ENCODE results near the gene LCP1. TPM values are rescaled to one million over a fixed set of nuclear protein-coding genes. Genes with fewer than 3 reads are reported as not detected.

LCP1 gene
- polyA plus RNA-seq, 1 donor (not counting 4 experiments of a cell fraction or from before 2014, with no cell fraction given): 2.5 TPM

DNA sequence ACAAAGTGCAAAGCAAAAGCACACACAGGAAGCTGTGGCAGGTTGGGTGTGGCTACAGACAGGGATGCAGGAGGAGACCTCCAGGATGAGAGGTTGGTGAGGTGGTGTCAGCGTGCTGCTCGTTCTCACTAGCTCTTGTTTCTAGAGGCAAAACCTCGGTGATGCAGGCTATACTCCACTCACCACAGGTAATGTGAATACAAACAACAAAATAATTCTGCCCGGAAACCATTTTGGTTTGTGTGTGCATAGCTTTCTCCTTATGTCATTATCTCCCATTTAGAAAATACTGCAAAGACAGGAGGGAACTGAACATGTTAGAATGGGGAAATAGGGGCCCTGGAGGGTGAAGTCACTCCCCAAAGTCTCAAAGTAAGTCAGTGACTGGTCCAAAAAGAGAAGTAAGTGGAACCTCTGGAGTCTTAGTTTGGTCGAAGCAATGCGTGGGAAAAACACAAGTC, 9.4 kb downstream of the LCP1 start:
- H3K4me3 ChIP-seq (ENCODE audit: control insufficient read depth in 2 of 3, extremely low read depth in 1 of 3, insufficient read depth in 2 of 3, low read depth in 1 of 3, low read length in 3 of 3): no peak overlapping the region
- H3K36me3 ChIP-seq (ENCODE audit: control insufficient read depth in 2 of 2, extremely low read depth in 1 of 2, insufficient read depth in 2 of 2, low read length in 2 of 2): no peaks in the 10 kb centered on the region
- H3K9me3 ChIP-seq (ENCODE audit: control insufficient read depth, low read depth, low read length): no peaks in the 10 kb centered on the region
- H3K9ac ChIP-seq (ENCODE audit: control insufficient read depth, extremely low read depth, insufficient read depth, low read length): no peak overlapping the region
- no peaks in the 10 kb centered on the region for H3K79me2 ChIP-seq (ENCODE audit: control insufficient read depth, insufficient read depth, low read length)
- TF ChIP-seq, protein P1, sequence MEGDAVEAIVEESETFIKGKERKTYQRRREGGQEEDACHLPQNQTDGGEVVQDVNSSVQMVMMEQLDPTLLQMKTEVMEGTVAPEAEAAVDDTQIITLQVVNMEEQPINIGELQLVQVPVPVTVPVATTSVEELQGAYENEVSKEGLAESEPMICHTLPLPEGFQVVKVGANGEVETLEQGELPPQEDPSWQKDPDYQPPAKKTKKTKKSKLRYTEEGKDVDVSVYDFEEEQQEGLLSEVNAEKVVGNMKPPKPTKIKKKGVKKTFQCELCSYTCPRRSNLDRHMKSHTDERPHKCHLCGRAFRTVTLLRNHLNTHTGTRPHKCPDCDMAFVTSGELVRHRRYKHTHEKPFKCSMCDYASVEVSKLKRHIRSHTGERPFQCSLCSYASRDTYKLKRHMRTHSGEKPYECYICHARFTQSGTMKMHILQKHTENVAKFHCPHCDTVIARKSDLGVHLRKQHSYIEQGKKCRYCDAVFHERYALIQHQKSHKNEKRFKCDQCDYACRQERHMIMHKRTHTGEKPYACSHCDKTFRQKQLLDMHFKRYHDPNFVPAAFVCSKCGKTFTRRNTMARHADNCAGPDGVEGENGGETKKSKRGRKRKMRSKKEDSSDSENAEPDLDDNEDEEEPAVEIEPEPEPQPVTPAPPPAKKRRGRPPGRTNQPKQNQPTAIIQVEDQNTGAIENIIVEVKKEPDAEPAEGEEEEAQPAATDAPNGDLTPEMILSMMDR (optimal IDR thresholded peaks at IDR 0.05 in 1 of 3, IDR thresholded peaks at IDR 0.05 in 1 of 3, conservative IDR thresholded peaks at IDR 0.05 in 1 of 3; ENCODE audit: extremely low read depth in 1 of 3, insufficient read depth in 2 of 3, low read length in 3 of 3): no peak
- TF ChIP-seq EZH2 (IDR thresholded peaks at IDR 0.05; ENCODE audit: low read length): no peak
- H3K27me3 ChIP-seq (ENCODE audit: control insufficient read depth, extremely low read depth, insufficient read depth, low read length): peaks cover 5% of the 10 kb centered on the region
- no peaks in the 10 kb centered on the region for H3K4me1 ChIP-seq (ENCODE audit: control insufficient read depth, extremely low read depth, insufficient read depth, low read length)
- dilution Hi-C loops (cut with MboI; ENCODE audit: extremely low pct_ligation_motif_present, low sequenced_read_pairs): no loop called here
- no peak overlapping the region for H2AFZ ChIP-seq (ENCODE audit: control insufficient read depth, low read length)
- H4K20me1 ChIP-seq (ENCODE audit: control insufficient read depth, extremely low read depth, insufficient read depth, low read length): no peaks in the 10 kb centered on the region
- no peaks in the 10 kb centered on the region for H3K9me1 ChIP-seq (ENCODE audit: control insufficient read depth, extremely low read depth, insufficient read depth, low read length)
- no peak for FAIRE-seq
- no peak overlapping the region for H3K4me2 ChIP-seq (ENCODE audit: control insufficient read depth, extremely low read depth, insufficient read depth, low read depth, low read length)
- H3K27ac ChIP-seq (ENCODE audit: control insufficient read depth, insufficient read depth, low read length): no peak overlapping the region
- DNase-seq (ENCODE audit: low read depth, low spot score): no peak

DNA sequence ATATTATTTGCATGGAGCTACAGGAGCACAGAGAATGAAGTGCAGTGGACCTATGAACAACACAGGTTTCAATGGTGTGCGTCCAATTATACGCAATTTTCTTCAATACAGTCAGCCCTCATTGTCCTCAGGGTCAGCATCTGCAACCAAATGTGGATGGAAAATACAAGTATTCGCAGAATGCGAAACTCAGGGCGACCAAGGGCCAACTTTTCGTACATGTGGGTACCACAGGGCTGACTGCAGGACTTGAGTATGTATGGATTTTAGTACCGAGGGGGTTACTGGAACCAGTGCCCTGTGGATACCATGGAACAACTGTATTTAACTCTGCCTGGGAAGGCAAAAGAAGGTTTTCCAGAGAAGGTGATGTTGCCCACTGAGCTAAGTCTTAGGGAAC, 10.2 kb downstream of the LCP1 start:
- H3K27ac ChIP-seq (ENCODE audit: control insufficient read depth, insufficient read depth, low read length): no peak overlapping the region
- no peak for FAIRE-seq
- H3K27me3 ChIP-seq (ENCODE audit: control insufficient read depth, extremely low read depth, insufficient read depth, low read length): peaks cover 12% of the 10 kb centered on the region
- no peak overlapping the region for H3K9ac ChIP-seq (ENCODE audit: control insufficient read depth, extremely low read depth, insufficient read depth, low read length)
- no peaks in the 10 kb centered on the region for H3K36me3 ChIP-seq (ENCODE audit: control insufficient read depth in 2 of 2, extremely low read depth in 1 of 2, insufficient read depth in 2 of 2, low read length in 2 of 2)
- no peak overlapping the region for H3K4me2 ChIP-seq (ENCODE audit: control insufficient read depth, extremely low read depth, insufficient read depth, low read depth, low read length)
- no peaks in the 10 kb centered on the region for H3K9me1 ChIP-seq (ENCODE audit: control insufficient read depth, extremely low read depth, insufficient read depth, low read length)
- no peak overlapping the region for H2AFZ ChIP-seq (ENCODE audit: control insufficient read depth, low read length)
- no peaks in the 10 kb centered on the region for H3K4me1 ChIP-seq (ENCODE audit: control insufficient read depth, extremely low read depth, insufficient read depth, low read length)
- no peak for TF ChIP-seq EZH2 (IDR thresholded peaks at IDR 0.05; ENCODE audit: low read length)
- TF ChIP-seq, protein P1 (optimal IDR thresholded peaks at IDR 0.05 in 1 of 3, IDR thresholded peaks at IDR 0.05 in 1 of 3, conservative IDR thresholded peaks at IDR 0.05 in 1 of 3; ENCODE audit: extremely low read depth in 1 of 3, insufficient read depth in 2 of 3, low read length in 3 of 3): no peak
- dilution Hi-C loops (cut with MboI; ENCODE audit: extremely low pct_ligation_motif_present, low sequenced_read_pairs): no loop called here
- H3K4me3 ChIP-seq (ENCODE audit: control insufficient read depth in 2 of 3, extremely low read depth in 1 of 3, insufficient read depth in 2 of 3, low read depth in 1 of 3, low read length in 3 of 3): no peak overlapping the region
- H4K20me1 ChIP-seq (ENCODE audit: control insufficient read depth, extremely low read depth, insufficient read depth, low read length): no peaks in the 10 kb centered on the region
- no peaks in the 10 kb centered on the region for H3K79me2 ChIP-seq (ENCODE audit: control insufficient read depth, insufficient read depth, low read length)
- H3K9me3 ChIP-seq (ENCODE audit: control insufficient read depth, low read depth, low read length): no peaks in the 10 kb centered on the region
- no peak for DNase-seq (ENCODE audit: low read depth, low spot score)
